ENCODE measurements around the gene ATP5PD. TPM values are rescaled to one million over a fixed set of nuclear protein-coding genes. Genes with fewer than 3 reads are reported as not detected.

Gene ATP5PD
- total and polyA plus RNA-seq, 2 of the 13 experiments (the other 11 are each of a cell fraction or from before 2014, with no cell fraction given), result 158 to 428 TPM

GRCh38 chr17:75033346-75034235 lies 13.2 kb downstream of the ATP5PD start (continued):
- TF ChIP-seq IRF1 (CRISPR knock-in tag; IDR thresholded peaks at IDR 0.05; ENCODE audit: low read depth) (0 out of 2 replicates have a peak, but pooled peaks have one; percentile 40), ZFP36 (IDR thresholded peaks at IDR 0.05; ENCODE audit: borderline replicate concordance, low read depth, low read length, partially characterized antibody) (no peak), ZFP1 (CRISPR knock-in tag; IDR thresholded peaks at IDR 0.05) (peak; percentile 72), SIN3B (IDR thresholded peaks at IDR 0.05; ENCODE audit: low read length) (no peak; the same call in 1 of the 2 replicates), IKZF5 (CRISPR knock-in tag; IDR thresholded peaks at IDR 0.05) (peak; percentile 94), ASH2L (IDR thresholded peaks at IDR 0.05; ENCODE audit: insufficient read length, low read depth, low read length) (peak; percentile 54), ZC3H13 (CRISPR knock-in tag; IDR thresholded peaks at IDR 0.05) (no peak), SP140L (CRISPR knock-in tag; IDR thresholded peaks at IDR 0.05; ENCODE audit: borderline replicate concordance) (no peak), ZFAT (CRISPR knock-in tag; conservative IDR thresholded peaks at IDR 0.05) (no peak), YY1 (IDR thresholded peaks at IDR 0.05; ENCODE audit: insufficient read depth, insufficient replicate concordance, low read depth, low read length) (peak; percentile 69), HHEX (CRISPR knock-in tag; IDR thresholded peaks at IDR 0.05) (no peak; the same call in 1 of the 2 replicates), ZNF414 (CRISPR knock-in tag; IDR thresholded peaks at IDR 0.05) (peak; percentile 88), PAXIP1 (CRISPR knock-in tag; conservative IDR thresholded peaks at IDR 0.05) (peak; percentile 18; the same call in 1 of the 2 replicates), SRSF9 (IDR thresholded peaks at IDR 0.05; ENCODE audit: borderline replicate concordance, insufficient read depth, low read depth, low read length, poor library complexity, severe bottlenecking) (no peak), HMGXB3 (CRISPR knock-in tag; IDR thresholded peaks at IDR 0.05; ENCODE audit: borderline replicate concordance) (peak; percentile 79; the same call in 1 of the 2 replicates)
